Amniotic epithelial cell (primary cell): ENCODE measurements around the gene GJB2.

Experiments used
- DNase-seq: peaks from one replicate; pipeline ENCODE4 v3.0.0-alpha.2; 2010; ENCODE audit warnings: low read depth

Gene GJB2

GRCh38 chr13:20141238-20142022, 51.3 kb downstream of the GJB2 start:
- DNase-seq = no peak

GRCh38 chr13:20140487-20140886, 52.3 kb downstream of the GJB2 start:
- DNase-seq = no peak

- no peak for DNase-seq
Measured at GRCh38 chr13:20137875-20138274, 54.9 kb downstream of the GJB2 start.
